ENCODE data around the gene ZNF280A. TPM values are rescaled to one million over a fixed set of nuclear protein-coding genes. Genes with fewer than 3 reads are reported as not detected.

Gene ZNF280A
- polyA plus RNA-seq, 1 donor from 2014 or later = not detected

GRCh38 chr22:22527312-22527711 is 7.2 kb upstream of the ZNF280A start:
- Histone ChIP-seq H3K4me2 (ENCODE audit: low read length) (no peak overlapping the region), H3K9ac (ENCODE audit: low read length) (no peak overlapping the region), H4K20me1 (ENCODE audit: insufficient read depth) (no peaks in the 10 kb centered on the region), H3K9me2 (ENCODE audit: insufficient read depth, low read length) (no peaks in the 10 kb centered on the region), H3K4me3 (ENCODE audit: low read length) (no peak overlapping the region), H3K36me3 (ENCODE audit: insufficient read depth, low read length) (no peaks in the 10 kb centered on the region), H3K9me3 (ENCODE audit: low read length) (no peaks in the 10 kb centered on the region), H3K79me2 (replicated peaks; ENCODE audit: insufficient read depth, low read length) (no peaks in the 10 kb centered on the region), H2AFZ (ENCODE audit: low read depth, low read length) (no peak overlapping the region), H3K27me3 (ENCODE audit: insufficient read depth, low read depth, low read length) (no peaks in the 10 kb centered on the region), H3K27ac (ENCODE audit: low read length) (no peak overlapping the region), H3F3A (ENCODE audit: insufficient read depth, low read length, poor library complexity, severe bottlenecking) (no peaks in the 10 kb centered on the region)
- TF ChIP-seq RAD21 (conservative IDR thresholded peaks at IDR 0.05) = no peak
- TF ChIP-seq EZH2 (IDR thresholded peaks at IDR 0.05; ENCODE audit: borderline replicate concordance, insufficient read depth, low read length, poor library complexity, severe bottlenecking) = no peak
- TF ChIP-seq CTCF (IDR thresholded peaks at IDR 0.05; ENCODE audit: poor library complexity, severe bottlenecking) = no peak

GRCh38 chr22:22526125-22526912 is 6.2 kb upstream of the ZNF280A start:
- Histone ChIP-seq H3K79me2 (replicated peaks; ENCODE audit: insufficient read depth, low read length) (no peaks in the 10 kb centered on the region), H3K9ac (ENCODE audit: low read length) (no peak overlapping the region), H3K4me3 (ENCODE audit: low read length) (no peak overlapping the region), H2AFZ (ENCODE audit: low read depth, low read length) (no peak overlapping the region), H3K9me3 (ENCODE audit: low read length) (no peaks in the 10 kb centered on the region), H3K4me2 (ENCODE audit: low read length) (no peak overlapping the region), H3K36me3 (ENCODE audit: insufficient read depth, low read length) (no peaks in the 10 kb centered on the region), H3F3A (ENCODE audit: insufficient read depth, low read length, poor library complexity, severe bottlenecking) (no peaks in the 10 kb centered on the region), H4K20me1 (ENCODE audit: insufficient read depth) (no peaks in the 10 kb centered on the region), H3K9me2 (ENCODE audit: insufficient read depth, low read length) (no peaks in the 10 kb centered on the region), H3K27me3 (ENCODE audit: insufficient read depth, low read depth, low read length) (no peaks in the 10 kb centered on the region), H3K27ac (ENCODE audit: low read length) (no peak overlapping the region)
- TF ChIP-seq TAF1 (IDR thresholded peaks at IDR 0.05; ENCODE audit: low read depth) = no peak

GRCh38 chr22:22523494-22523893 is 3.4 kb upstream of the ZNF280A start:
- Histone ChIP-seq H2AFZ (ENCODE audit: low read depth, low read length) (no peak overlapping the region), H3K27me3 (ENCODE audit: insufficient read depth, low read depth, low read length) (no peaks in the 10 kb centered on the region), H3K79me2 (replicated peaks; ENCODE audit: insufficient read depth, low read length) (no peaks in the 10 kb centered on the region), H3K27ac (ENCODE audit: low read length) (no peak overlapping the region), H3K9ac (ENCODE audit: low read length) (no peak overlapping the region), H4K20me1 (ENCODE audit: insufficient read depth) (no peaks in the 10 kb centered on the region), H3K4me2 (ENCODE audit: low read length) (no peak overlapping the region), H3K36me3 (ENCODE audit: insufficient read depth, low read length) (no peaks in the 10 kb centered on the region), H3K4me3 (ENCODE audit: low read length) (no peak overlapping the region), H3F3A (ENCODE audit: insufficient read depth, low read length, poor library complexity, severe bottlenecking) (no peaks in the 10 kb centered on the region), H3K9me3 (ENCODE audit: low read length) (no peaks in the 10 kb centered on the region), H3K9me2 (ENCODE audit: insufficient read depth, low read length) (no peaks in the 10 kb centered on the region)
- no peak for TF ChIP-seq REST (IDR thresholded peaks at IDR 0.05; ENCODE audit: borderline replicate concordance)
- no peak for TF ChIP-seq EZH2 (IDR thresholded peaks at IDR 0.05; ENCODE audit: borderline replicate concordance, insufficient read depth, low read length, poor library complexity, severe bottlenecking)
- TF ChIP-seq SMC3 (conservative IDR thresholded peaks at IDR 0.05; ENCODE audit: poor library complexity) = no peak
- TF ChIP-seq EP300 (conservative IDR thresholded peaks at IDR 0.05; ENCODE audit: poor library complexity, severe bottlenecking) = no peak
- no peak for TF ChIP-seq TAF1 (IDR thresholded peaks at IDR 0.05; ENCODE audit: low read depth)
- TF ChIP-seq POLR2AphosphoS5 (IDR thresholded peaks at IDR 0.05) = no peak
- TF ChIP-seq CTCF (IDR thresholded peaks at IDR 0.05; ENCODE audit: poor library complexity, severe bottlenecking) = no peak
- TF ChIP-seq RAD21 (conservative IDR thresholded peaks at IDR 0.05) = no peak
- TF ChIP-seq MXI1 (conservative IDR thresholded peaks at IDR 0.05; ENCODE audit: poor library complexity, severe bottlenecking) = no peak
